SU-DHL-6 (cell line): ENCODE measurements around the gene MAMDC4.

Source experiments
- H2AFZ ChIP-seq: fragments of 200-600 bp; sonication (generic); 2 replicates; pipeline ENCODE4 v1.6.1; 2014; ENCODE audit warnings: low read depth, mild to moderate bottlenecking, moderate library complexity, mixed read lengths, antibody characterized with exemption, low read length; ENCODE audit not compliant: severe bottlenecking
- H3F3A ChIP-seq: fragments of 200-600 bp; shearing (Covaris generic); 2 replicates; pipeline ENCODE4 v1.6.0; 2016; ENCODE audit warnings: antibody characterized with exemption, mild to moderate bottlenecking; ENCODE audit not compliant: insufficient read depth
- H3K27ac ChIP-seq: fragments of 200-600 bp; sonication (generic); 2 replicates; pipeline ENCODE4 v1.5.1; 2016; ENCODE audit warnings: low read depth, mild to moderate bottlenecking, low read length, moderate library complexity, mixed read lengths
- H3K27me3 ChIP-seq: fragments of 200-600 bp; sonication (generic), shearing (Covaris generic); 2 replicates; pipeline ENCODE4 v1.6.0; 2014; ENCODE audit warnings: mild to moderate bottlenecking, low read length
- H3K36me3 ChIP-seq: fragments of 200-600 bp; sonication (generic); 2 replicates; pipeline ENCODE4 v1.6.1; 2014; ENCODE audit warnings: mild to moderate bottlenecking, low read length, mixed read lengths
- H3K4me2 ChIP-seq: fragments of 300-600, 200-600 bp; shearing (Covaris generic), sonication (generic); 2 replicates; pipeline ENCODE4 v1.6.0; 2014; ENCODE audit warnings: low read length, low read depth, mild to moderate bottlenecking; ENCODE audit not compliant: poor library complexity, severe bottlenecking
- H3K4me3 ChIP-seq: fragments of 200-600 bp; sonication (generic); 2 replicates; pipeline ENCODE4 v1.5.1; 2014; ENCODE audit warnings: antibody characterized with exemption, low read length, mild to moderate bottlenecking, mixed read lengths; ENCODE audit not compliant: insufficient read depth, poor library complexity, severe bottlenecking
- H3K79me2 ChIP-seq: fragments of 200-600 bp; sonication (generic); 2 replicates; pipeline ENCODE4 v1.6.1; 2014; ENCODE audit warnings: mild to moderate bottlenecking, low read length, moderate library complexity; ENCODE audit not compliant: insufficient read depth
- H3K9ac ChIP-seq: fragments of 200-600 bp; sonication (generic); 2 replicates; pipeline ENCODE4 v1.7.0; 2014; ENCODE audit warnings: mild to moderate bottlenecking, low read length
- H3K9me2 ChIP-seq: fragments of 200-600 bp; sonication (generic); replicated peaks from 2 replicates; pipeline ENCODE4 v1.6.1; 2014; ENCODE audit warnings: low read length; ENCODE audit not compliant: insufficient read depth
- H3K9me3 ChIP-seq: fragments of 200-600 bp; sonication (generic); 2 replicates; pipeline ENCODE4 v1.6.1; 2014; ENCODE audit warnings: low read length, mixed read lengths; ENCODE audit not compliant: insufficient read depth
- H4K20me1 ChIP-seq: fragments of 200-600 bp; sonication (generic); 2 replicates; pipeline ENCODE4 v1.6.1; 2014; ENCODE audit warnings: low read depth, mild to moderate bottlenecking, antibody characterized with exemption, low read length, moderate library complexity, mixed read lengths
- EZH2phosphoT487 ChIP-seq: fragments of 200-600 bp; sonication (generic), shearing (Covaris generic); conservative IDR thresholded peaks from 2 replicates; pipeline ENCODE4 v1.6.1; 2018; ENCODE audit warnings: mild to moderate bottlenecking, antibody characterized with exemption, low read length, moderate library complexity, mixed read lengths
- TF ChIP-seq, protein P1 (sequence below): fragments of 200-600 bp; sonication (generic); IDR thresholded peaks from one replicate; pipeline ENCODE4 v1.5.1; 2017; ENCODE audit warnings: antibody characterized with exemption, mild to moderate bottlenecking, low read length, moderate library complexity; ENCODE audit not compliant: insufficient read depth, poor library complexity, severe bottlenecking

MAMDC4 gene

DNA sequence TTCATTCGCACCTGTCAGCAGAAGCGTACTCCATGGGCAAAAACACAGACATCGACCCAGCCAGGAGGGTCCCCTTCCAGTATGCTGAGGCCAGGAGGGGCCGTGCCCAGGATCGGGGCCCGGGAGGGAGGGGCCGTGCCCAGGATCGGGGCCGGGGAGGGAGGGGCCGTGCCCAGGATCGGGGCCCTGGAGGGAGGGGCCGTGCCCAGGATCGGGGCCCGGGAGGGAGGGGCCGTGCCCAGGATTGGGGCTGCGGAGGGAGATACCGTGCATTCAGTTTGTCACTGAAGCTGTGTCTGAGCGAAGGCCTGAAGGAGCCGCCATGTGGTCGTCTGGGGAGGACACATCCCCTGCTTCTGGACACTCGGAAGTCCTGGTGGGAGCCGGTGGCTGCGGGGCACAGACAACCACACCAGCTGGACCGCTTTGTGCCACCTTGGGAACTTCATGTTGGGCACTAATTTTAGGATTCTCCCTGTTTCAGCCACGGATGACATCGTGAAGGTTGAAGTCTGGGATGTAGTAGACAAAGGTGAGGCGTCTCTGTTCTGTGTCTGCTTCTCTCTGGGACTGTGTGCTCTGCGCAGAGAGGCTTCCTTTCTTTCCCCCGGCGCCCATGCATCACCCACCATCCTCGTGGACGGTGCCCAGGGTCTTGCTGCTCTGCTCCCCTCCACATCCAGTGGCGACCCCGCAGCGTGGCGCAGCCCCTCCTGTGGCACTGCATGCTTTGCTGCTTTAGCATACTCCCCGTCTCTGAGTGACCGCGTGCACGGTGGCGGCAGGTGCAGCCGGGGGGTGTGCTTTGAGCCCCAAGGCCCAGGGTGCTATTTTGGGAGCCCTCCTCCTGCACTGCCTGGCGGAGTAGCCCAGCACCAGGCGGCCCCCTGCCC lies 26.6 kb upstream of the MAMDC4 start:
- Histone ChIP-seq H3K4me2 (no peak overlapping the region), H3K36me3 (no peaks in the 10 kb centered on the region), H3K79me2 (peaks cover 6% of the 10 kb centered on the region), H2AFZ (no peak overlapping the region), H4K20me1 (no peaks in the 10 kb centered on the region), H3K27ac (no peak overlapping the region), H3F3A (no peaks in the 10 kb centered on the region), H3K9ac (no peak overlapping the region), H3K27me3 (no peaks in the 10 kb centered on the region), H3K9me3 (no peaks in the 10 kb centered on the region), H3K9me2 (no peaks in the 10 kb centered on the region), H3K4me3 (no peak overlapping the region)
- TF ChIP-seq, protein P1, sequence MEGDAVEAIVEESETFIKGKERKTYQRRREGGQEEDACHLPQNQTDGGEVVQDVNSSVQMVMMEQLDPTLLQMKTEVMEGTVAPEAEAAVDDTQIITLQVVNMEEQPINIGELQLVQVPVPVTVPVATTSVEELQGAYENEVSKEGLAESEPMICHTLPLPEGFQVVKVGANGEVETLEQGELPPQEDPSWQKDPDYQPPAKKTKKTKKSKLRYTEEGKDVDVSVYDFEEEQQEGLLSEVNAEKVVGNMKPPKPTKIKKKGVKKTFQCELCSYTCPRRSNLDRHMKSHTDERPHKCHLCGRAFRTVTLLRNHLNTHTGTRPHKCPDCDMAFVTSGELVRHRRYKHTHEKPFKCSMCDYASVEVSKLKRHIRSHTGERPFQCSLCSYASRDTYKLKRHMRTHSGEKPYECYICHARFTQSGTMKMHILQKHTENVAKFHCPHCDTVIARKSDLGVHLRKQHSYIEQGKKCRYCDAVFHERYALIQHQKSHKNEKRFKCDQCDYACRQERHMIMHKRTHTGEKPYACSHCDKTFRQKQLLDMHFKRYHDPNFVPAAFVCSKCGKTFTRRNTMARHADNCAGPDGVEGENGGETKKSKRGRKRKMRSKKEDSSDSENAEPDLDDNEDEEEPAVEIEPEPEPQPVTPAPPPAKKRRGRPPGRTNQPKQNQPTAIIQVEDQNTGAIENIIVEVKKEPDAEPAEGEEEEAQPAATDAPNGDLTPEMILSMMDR = no peak
- TF ChIP-seq EZH2phosphoT487 = no peak

DNA sequence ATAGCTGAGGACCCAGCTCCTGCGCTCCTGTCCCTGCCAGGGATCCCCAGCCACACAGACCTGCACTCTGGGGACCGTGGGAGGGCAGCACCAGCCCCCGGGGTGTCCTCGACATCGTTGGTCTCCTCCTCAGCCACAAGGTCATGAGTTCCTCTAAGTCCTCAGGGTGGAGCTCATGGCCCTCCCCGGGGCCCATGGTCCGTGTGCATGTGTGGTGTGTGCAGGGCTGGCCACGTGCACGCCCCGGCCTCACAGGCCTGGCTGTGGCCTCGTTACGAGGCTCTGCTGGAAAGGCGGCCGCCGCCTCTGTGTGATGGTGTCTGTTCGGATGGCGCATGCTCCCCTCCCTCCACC lies 26.0 kb upstream of the MAMDC4 start:
- Histone ChIP-seq H3F3A (no peaks in the 10 kb centered on the region), H3K9ac (no peak overlapping the region), H3K9me3 (no peaks in the 10 kb centered on the region), H3K27me3 (no peaks in the 10 kb centered on the region), H2AFZ (no peak overlapping the region), H4K20me1 (no peaks in the 10 kb centered on the region), H3K4me3 (no peak overlapping the region), H3K9me2 (no peaks in the 10 kb centered on the region), H3K4me2 (no peak overlapping the region), H3K79me2 (peaks cover under 1% of the 10 kb centered on the region; the same call in 1 of the 2 replicates), H3K36me3 (no peaks in the 10 kb centered on the region), H3K27ac (no peak overlapping the region)
- TF ChIP-seq, protein P1 = no peak
- TF ChIP-seq EZH2phosphoT487 = no peak

DNA sequence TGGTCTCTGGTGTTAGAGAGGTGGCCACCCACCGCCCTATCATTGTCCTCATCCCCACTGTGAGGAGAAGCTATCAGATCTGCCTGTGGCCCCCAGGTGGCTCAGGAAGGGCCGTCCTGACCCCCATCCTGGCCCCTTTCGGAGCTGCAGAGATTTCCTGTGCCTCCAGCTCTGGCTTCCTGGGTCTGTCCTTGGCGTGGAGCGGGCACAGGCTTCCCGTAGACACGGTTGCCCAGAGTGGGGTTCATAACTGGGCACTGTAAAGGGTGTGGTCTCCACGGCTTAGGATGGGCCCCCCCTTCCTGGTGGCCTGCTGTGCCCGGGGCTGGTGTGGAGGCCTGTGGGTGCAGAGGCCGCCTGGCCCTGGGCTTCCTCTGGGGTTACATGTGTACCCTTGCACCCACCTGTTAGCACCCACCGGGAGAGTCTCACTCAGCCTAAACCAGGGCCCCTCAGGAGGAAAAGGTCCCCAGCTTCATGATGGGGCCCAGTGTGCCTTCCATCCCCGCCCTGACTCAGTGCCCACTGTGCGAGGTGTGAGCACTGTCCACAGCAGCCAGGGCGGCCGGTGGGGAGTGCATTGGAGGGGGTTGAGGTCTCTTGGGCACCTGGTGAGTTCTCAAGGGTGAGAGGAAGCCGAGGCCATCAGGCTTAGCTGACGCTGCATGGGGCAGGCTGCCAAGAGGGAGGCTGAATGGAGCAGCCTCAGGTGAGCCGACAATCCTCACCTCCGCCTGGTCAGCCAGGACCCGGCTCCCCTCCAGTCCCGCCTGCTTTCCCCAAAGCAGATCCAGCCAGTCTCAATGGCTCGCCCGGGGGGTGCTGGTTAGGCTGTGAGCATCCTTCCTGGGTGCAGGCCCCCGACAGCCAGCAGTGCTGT lies 25.2 kb upstream of the MAMDC4 start:
- no peaks in the 10 kb centered on the region for H3K9me2 ChIP-seq
- H3K9me3 ChIP-seq = no peaks in the 10 kb centered on the region
- no peak overlapping the region for H3K4me2 ChIP-seq
- H3K4me3 ChIP-seq = no peak overlapping the region
- no peaks in the 10 kb centered on the region; the same call in 1 of the 2 replicates for H3K79me2 ChIP-seq
- no peak overlapping the region for H3K9ac ChIP-seq
- no peaks in the 10 kb centered on the region for H3K36me3 ChIP-seq
- no peaks in the 10 kb centered on the region for H3F3A ChIP-seq
- H2AFZ ChIP-seq = no peak overlapping the region
- H3K27ac ChIP-seq = no peak overlapping the region
- H3K27me3 ChIP-seq = no peaks in the 10 kb centered on the region
- TF ChIP-seq, protein P1 = no peak
- no peak for TF ChIP-seq EZH2phosphoT487
- no peaks in the 10 kb centered on the region for H4K20me1 ChIP-seq
